Stomach (tissue), 9 donors: Measurements from ENCODE around the gene SZT2. TPM values are rescaled to one million over a fixed set of nuclear protein-coding genes. Genes with fewer than 3 reads are reported as not detected.

ENCODE experiments used
- DNase-seq, 2 donors: peaks; one replicate each; pipeline versions ENCODE4 v3.0.0 to v3.0.0-alpha.2; 2013 to 2019
- H3K27ac ChIP-seq, 5 donors: fragments of 200-600 bp in 4 of 5; sonication (generic) in 4 of 5; one replicate each; pipeline ENCODE4 v1.5.1; 2013 to 2019; ENCODE audit warnings: mild to moderate bottlenecking in 1 of 5, moderate library complexity in 1 of 5
- H3K27me3 ChIP-seq, 3 donors: fragments of 200-600 bp; sonication (generic); one replicate each; pipeline ENCODE4 v1.5.1; 2017 to 2019; ENCODE audit warnings: mixed run types in 1 of 3
- H3K36me3 ChIP-seq, 4 donors: fragments of 200-600 bp; sonication (generic); 1 replicate in 3 of 4; 2 replicates in 1 of 4; pipeline ENCODE4 v1.5.1; 2016 to 2019
- H3K4me1 ChIP-seq, 4 donors: fragments of 200-600 bp; sonication (generic); one replicate each; pipeline ENCODE4 v1.5.1; 2016 to 2019
- H3K4me3 ChIP-seq, 4 donors: fragments of 200-600 bp; sonication (generic) in 3 of 4; one replicate each; pipeline ENCODE4 v1.5.1; 2016 to 2019; ENCODE audit warnings: mild to moderate bottlenecking in 1 of 4
- H3K9me3 ChIP-seq, 4 donors: fragments of 200-600 bp; sonication (generic); one replicate each; pipeline ENCODE4 v1.5.1; 2016 to 2019
- CTCF ChIP-seq, 7 experiments: fragments of 450-650 bp in 4 of 7; fragments of 200-600 bp in 3 of 7; sonication (generic) in 3 of 7; IDR thresholded peaks; one replicate each; pipeline ENCODE4 v1.5.1; 2016 to 2019; ENCODE audit warnings: antibody characterized with exemption in 7 of 7, control low read depth in 2 of 7, mild to moderate bottlenecking in 1 of 7
- EP300 ChIP-seq: sonication (generic); formaldehyde crosslinking; IDR thresholded peaks from one replicate; pipeline ENCODE4 v1.6.1; 2017; ENCODE audit warnings: antibody characterized with exemption
- POLR2A ChIP-seq, 4 donors: fragments of 450-650 bp; IDR thresholded peaks; one replicate each; pipeline ENCODE4 v1.6.1; 2016; ENCODE audit warnings: antibody characterized with exemption in 4 of 4, control low read depth in 2 of 4, mild to moderate bottlenecking in 1 of 4, moderate library complexity in 1 of 4
- POLR2AphosphoS5 ChIP-seq, 3 donors: sonication (generic); formaldehyde crosslinking; IDR thresholded peaks; one replicate each; pipeline ENCODE4 v1.6.1; 2016; ENCODE audit warnings: antibody characterized with exemption in 3 of 3
- WGBS, 5 donors: extraction: QIAGEN DNeasy Blood & Tissue Kit in 3 of 5; methylation state at CpG; one replicate each; pipeline versions ENCODE4 v1.1.5 to v1.1.7; 2013 to 2018; 5-methylcytosine and 5-hydroxymethylcytosine counted together
- intact Hi-C: fragments of 100-400 bp; cut with DNase I; formaldehyde crosslinking; loops from one replicate; pipeline ENCODE4 v1.15.1; 2023; ENCODE audit warnings: low total_unique reads
- polyA plus RNA-seq, 3 donors: library from polyadenylated mRNA; stranded (reverse); fragments of 200-250 nt; gene quantifications; one replicate each; pipeline ENCODE4 v1.2.3, GENCODE V29; 2013
- total RNA-seq, 5 donors: library from RNA; depleted of rRNA; stranded (reverse); fragments of >200 nt; gene quantifications; one replicate each; pipeline versions ENCODE4 v1.1.0 to v1.2.3, GENCODE V29; 2014 to 2016
- donor health status: healthy with polysubstance abuse.
- donor health status: Bipolar disorder and iron deficiency.
- donor health status: healthy.

Gene SZT2
- total and polyA plus RNA-seq, 8 donors: 4.9 to 69.3 (median 52.9) TPM

GRCh38 chr1:43358746-43359693 is 30.7 kb upstream of the SZT2 start, which contains the start of gene CDC20:
CDC20 (plus strand) TSS chr1:43358981; CDS start chr1:43359216, 235 bp downstream.
- Histone ChIP-seq H3K36me3 (peaks cover 24 to 42% (median 37%) of the 10 kb centered on the region in 4 donors), H3K9me3 (no peaks in the 10 kb centered on the region), H3K4me1 (peaks cover 6 to 49% (median 23%) of the 10 kb centered on the region in 4 donors), H3K27me3 (no peaks in the 10 kb centered on the region), H3K4me3 (peak within 1 kb of the TSS; percentile 56 to 70 (median 64)), H3K27ac (peak within 1 kb of the TSS; percentile 85 to 98 (median 91))
- intact Hi-C loops: no loop called here
- 1 to 4% (median 2%) methylated on average over 19 to 59 of the region's 59 CpGs for WGBS, 5 donors
- DNase-seq: peak; percentile 99 to 100
- TF ChIP-seq EP300: no peak
- TF ChIP-seq POLR2A (IDR thresholded peaks at IDR 0.05): no peak
- TF ChIP-seq POLR2AphosphoS5 (IDR thresholded peaks at IDR 0.05): peak; percentile 3 to 74 (median 63)

- H3K4me1 ChIP-seq: peaks cover 6 to 56% (median 23%) of the 10 kb centered on the region in 4 donors
- H3K27me3 ChIP-seq: no peaks in the 10 kb centered on the region
- intact Hi-C loops: no loop called here
- peak overlapping the region in 3 of 4 donors; percentile 56 to 70 (median 62) for H3K4me3 ChIP-seq
- no peak for TF ChIP-seq POLR2AphosphoS5 (IDR thresholded peaks at IDR 0.05)
- no peak for TF ChIP-seq POLR2A (IDR thresholded peaks at IDR 0.05)
- TF ChIP-seq EP300: no peak
- no peak for TF ChIP-seq CTCF (IDR thresholded peaks at IDR 0.05)
- DNase-seq: no peak
- H3K9me3 ChIP-seq: no peaks in the 10 kb centered on the region
- peak overlapping the region in 1 of 5 donors; percentile 98 for H3K27ac ChIP-seq
- WGBS, 5 donors: 22 to 42% (median 33%) methylated on average over 11 of the region's 11 CpGs
- peaks cover 31 to 49% (median 44%) of the 10 kb centered on the region in 4 donors for H3K36me3 ChIP-seq
Measured at GRCh38 chr1:43359696-43360095, 30.0 kb upstream of the SZT2 start.

DNA sequence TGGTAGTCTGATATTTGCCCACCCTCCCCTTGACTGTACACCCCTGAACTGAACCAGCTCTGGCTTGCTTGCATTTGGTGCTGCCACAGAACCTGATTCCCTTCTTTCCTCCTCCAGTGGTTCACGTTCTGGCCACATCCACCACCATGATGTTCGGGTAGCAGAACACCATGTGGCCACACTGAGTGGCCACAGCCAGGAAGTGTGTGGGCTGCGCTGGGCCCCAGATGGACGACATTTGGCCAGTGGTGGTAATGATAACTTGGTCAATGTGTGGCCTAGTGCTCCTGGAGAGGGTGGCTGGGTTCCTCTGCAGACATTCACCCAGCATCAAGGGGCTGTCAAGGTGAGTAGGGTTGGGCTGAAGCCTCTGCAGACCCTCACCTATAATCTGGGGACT is 29.1 kb upstream of the SZT2 start:
- peaks cover 36 to 58% (median 52%) of the 10 kb centered on the region in 4 donors for H3K36me3 ChIP-seq
- no peak for TF ChIP-seq CTCF (IDR thresholded peaks at IDR 0.05)
- no peak for TF ChIP-seq EP300
- no peak for TF ChIP-seq POLR2AphosphoS5 (IDR thresholded peaks at IDR 0.05)
- TF ChIP-seq POLR2A (IDR thresholded peaks at IDR 0.05): no peak
- H3K9me3 ChIP-seq: no peaks in the 10 kb centered on the region
- WGBS, 5 donors: 53 to 69% (median 66%) methylated on average over 4 of the region's 4 CpGs
- intact Hi-C loops: no loop called here
- H3K4me3 ChIP-seq: peak overlapping the region in 1 of 4 donors; percentile 10
- no peaks in the 10 kb centered on the region for H3K27me3 ChIP-seq
- DNase-seq: no peak
- H3K27ac ChIP-seq: no peak overlapping the region
- H3K4me1 ChIP-seq: peaks cover 8 to 65% (median 27%) of the 10 kb centered on the region in 4 donors

DNA sequence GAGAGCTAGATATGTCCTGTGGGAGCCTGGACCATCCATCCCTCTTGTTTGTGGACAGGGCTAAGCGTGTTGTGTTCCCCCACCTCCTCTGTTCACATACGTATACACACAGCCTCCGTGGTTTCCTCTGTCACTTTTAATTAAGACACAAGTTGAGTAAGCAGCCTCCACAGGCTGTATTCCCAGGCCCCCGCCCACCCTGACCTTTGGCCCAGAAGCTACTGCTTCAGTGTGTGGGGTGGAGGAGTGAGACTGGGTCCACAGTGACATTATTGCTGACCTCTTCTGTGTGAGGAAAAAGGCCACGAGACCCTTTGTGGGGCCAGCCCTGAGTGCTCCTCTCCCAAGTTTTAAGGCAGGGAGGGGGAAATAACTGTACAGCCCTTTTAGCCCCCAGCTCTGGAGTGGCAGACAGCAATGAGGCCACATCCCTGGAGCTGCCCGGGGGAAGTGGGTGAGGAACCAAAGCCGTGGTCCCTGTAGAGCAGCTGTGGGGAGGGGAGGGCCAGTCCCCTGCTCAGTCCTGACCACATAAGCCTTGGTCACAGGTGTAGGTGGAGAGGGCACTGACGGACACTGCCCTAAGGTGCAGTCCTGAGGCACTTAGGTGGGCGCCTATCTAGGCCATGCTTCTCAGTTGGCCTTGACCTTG is 26.3 kb upstream of the SZT2 start:
- WGBS, 5 donors: 66 to 77% (median 69%) methylated on average over 7 to 9 of the region's 9 CpGs
- peaks cover 36 to 58% (median 52%) of the 10 kb centered on the region in 4 donors for H3K36me3 ChIP-seq
- DNase-seq: no peak
- TF ChIP-seq POLR2A (IDR thresholded peaks at IDR 0.05): no peak
- TF ChIP-seq CTCF (IDR thresholded peaks at IDR 0.05): no peak
- no peak for TF ChIP-seq EP300
- TF ChIP-seq POLR2AphosphoS5 (IDR thresholded peaks at IDR 0.05): no peak
- H3K27me3 ChIP-seq: no peaks in the 10 kb centered on the region
- H3K4me3 ChIP-seq: no peak overlapping the region
- H3K27ac ChIP-seq: peak overlapping the region in 1 of 5 donors; percentile 8
- intact Hi-C loops: no loop called here
- no peaks in the 10 kb centered on the region for H3K9me3 ChIP-seq
- peaks cover 25 to 72% (median 37%) of the 10 kb centered on the region in 4 donors for H3K4me1 ChIP-seq
